Measurements from ENCODE around the gene RANBP3. TPM values are rescaled to one million over a fixed set of nuclear protein-coding genes. Genes with fewer than 3 reads are reported as not detected.

The RANBP3 gene
- total and polyA plus RNA-seq, 2 experiments from 2014 or later = 40.2 to 98.3 TPM

DNA sequence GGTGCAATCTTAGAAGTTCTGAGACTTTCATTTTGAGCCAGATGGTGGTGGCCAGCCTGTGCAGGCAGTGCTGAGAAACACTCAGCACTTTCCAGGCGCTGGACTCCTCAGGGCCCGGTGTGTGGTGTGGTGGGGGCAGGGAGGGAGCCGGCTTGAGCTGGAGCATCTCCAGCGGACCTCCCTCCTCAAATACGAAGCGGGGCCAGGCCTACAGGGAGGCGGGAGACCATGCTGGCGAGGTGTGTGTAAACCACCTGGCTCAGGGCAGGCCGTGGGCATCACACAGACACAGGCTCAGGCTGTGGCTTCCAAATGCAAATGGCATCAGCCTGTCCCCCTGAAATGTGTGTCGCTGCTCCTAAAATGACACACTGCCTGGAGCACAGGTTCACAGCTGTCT, 33.3 kb upstream of the RANBP3 start:
- no peaks in the 10 kb centered on the region for H3K4me1 ChIP-seq (ENCODE audit: insufficient read depth)
- H3K27ac Mint-ChIP-seq = no peak overlapping the region
- no peaks in the 10 kb centered on the region; the same call in 2 of the 3 replicates for H3K9me3 Mint-ChIP-seq
- H3K27me3 ChIP-seq (ENCODE audit: insufficient read depth) = no peaks in the 10 kb centered on the region
- no peak for TF ChIP-seq STAT1 (IDR thresholded peaks at IDR 0.05; ENCODE audit: unreplicated experiment)
- TF ChIP-seq NANOG (IDR thresholded peaks at IDR 0.05; ENCODE audit: borderline replicate concordance) = no peak
- no peak for TF ChIP-seq CREB1 (CRISPR knock-in tag; IDR thresholded peaks at IDR 0.05; ENCODE audit: low read depth)
- TF ChIP-seq EZH2 (IDR thresholded peaks at IDR 0.05; ENCODE audit: low read depth, unreplicated experiment) = no peak
- TF ChIP-seq, protein P1, sequence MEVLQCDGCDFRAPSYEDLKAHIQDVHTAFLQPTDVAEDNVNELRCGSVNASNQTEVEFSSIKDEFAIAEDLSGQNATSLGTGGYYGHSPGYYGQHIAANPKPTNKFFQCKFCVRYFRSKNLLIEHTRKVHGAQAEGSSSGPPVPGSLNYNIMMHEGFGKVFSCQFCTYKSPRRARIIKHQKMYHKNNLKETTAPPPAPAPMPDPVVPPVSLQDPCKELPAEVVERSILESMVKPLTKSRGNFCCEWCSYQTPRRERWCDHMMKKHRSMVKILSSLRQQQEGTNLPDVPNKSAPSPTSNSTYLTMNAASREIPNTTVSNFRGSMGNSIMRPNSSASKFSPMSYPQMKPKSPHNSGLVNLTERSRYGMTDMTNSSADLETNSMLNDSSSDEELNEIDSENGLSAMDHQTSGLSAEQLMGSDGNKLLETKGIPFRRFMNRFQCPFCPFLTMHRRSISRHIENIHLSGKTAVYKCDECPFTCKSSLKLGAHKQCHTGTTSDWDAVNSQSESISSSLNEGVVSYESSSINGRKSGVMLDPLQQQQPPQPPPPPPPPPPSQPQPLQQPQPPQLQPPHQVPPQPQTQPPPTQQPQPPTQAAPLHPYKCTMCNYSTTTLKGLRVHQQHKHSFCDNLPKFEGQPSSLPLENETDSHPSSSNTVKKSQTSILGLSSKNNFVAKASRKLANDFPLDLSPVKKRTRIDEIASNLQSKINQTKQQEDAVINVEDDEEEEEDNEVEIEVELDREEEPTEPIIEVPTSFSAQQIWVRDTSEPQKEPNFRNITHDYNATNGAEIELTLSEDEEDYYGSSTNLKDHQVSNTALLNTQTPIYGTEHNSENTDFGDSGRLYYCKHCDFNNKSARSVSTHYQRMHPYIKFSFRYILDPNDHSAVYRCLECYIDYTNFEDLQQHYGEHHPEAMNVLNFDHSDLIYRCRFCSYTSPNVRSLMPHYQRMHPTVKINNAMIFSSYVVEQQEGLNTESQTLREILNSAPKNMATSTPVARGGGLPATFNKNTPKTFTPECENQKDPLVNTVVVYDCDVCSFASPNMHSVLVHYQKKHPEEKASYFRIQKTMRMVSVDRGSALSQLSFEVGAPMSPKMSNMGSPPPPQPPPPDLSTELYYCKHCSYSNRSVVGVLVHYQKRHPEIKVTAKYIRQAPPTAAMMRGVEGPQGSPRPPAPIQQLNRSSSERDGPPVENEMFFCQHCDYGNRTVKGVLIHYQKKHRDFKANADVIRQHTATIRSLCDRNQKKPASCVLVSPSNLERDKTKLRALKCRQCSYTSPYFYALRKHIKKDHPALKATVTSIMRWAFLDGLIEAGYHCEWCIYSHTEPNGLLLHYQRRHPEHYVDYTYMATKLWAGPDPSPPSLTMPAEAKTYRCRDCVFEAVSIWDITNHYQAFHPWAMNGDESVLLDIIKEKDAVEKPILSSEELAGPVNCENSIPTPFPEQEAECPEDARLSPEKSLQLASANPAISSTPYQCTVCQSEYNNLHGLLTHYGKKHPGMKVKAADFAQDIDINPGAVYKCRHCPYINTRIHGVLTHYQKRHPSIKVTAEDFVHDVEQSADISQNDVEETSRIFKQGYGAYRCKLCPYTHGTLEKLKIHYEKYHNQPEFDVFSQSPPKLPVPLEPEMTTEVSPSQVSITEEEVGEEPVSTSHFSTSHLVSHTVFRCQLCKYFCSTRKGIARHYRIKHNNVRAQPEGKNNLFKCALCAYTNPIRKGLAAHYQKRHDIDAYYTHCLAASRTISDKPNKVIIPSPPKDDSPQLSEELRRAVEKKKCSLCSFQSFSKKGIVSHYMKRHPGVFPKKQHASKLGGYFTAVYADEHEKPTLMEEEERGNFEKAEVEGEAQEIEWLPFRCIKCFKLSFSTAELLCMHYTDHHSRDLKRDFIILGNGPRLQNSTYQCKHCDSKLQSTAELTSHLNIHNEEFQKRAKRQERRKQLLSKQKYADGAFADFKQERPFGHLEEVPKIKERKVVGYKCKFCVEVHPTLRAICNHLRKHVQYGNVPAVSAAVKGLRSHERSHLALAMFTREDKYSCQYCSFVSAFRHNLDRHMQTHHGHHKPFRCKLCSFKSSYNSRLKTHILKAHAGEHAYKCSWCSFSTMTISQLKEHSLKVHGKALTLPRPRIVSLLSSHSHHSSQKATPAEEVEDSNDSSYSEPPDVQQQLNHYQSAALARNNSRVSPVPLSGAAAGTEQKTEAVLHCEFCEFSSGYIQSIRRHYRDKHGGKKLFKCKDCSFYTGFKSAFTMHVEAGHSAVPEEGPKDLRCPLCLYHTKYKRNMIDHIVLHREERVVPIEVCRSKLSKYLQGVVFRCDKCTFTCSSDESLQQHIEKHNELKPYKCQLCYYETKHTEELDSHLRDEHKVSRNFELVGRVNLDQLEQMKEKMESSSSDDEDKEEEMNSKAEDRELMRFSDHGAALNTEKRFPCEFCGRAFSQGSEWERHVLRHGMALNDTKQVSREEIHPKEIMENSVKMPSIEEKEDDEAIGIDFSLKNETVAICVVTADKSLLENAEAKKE (CRISPR knock-in tag; IDR thresholded peaks at IDR 0.05) = no peak
- TF ChIP-seq ZNF331 (CRISPR knock-in tag; IDR thresholded peaks at IDR 0.05; ENCODE audit: low read depth) = no peak
- TF ChIP-seq JUNB (IDR thresholded peaks at IDR 0.05; ENCODE audit: unreplicated experiment) = no peak
- TF ChIP-seq, protein P2, sequence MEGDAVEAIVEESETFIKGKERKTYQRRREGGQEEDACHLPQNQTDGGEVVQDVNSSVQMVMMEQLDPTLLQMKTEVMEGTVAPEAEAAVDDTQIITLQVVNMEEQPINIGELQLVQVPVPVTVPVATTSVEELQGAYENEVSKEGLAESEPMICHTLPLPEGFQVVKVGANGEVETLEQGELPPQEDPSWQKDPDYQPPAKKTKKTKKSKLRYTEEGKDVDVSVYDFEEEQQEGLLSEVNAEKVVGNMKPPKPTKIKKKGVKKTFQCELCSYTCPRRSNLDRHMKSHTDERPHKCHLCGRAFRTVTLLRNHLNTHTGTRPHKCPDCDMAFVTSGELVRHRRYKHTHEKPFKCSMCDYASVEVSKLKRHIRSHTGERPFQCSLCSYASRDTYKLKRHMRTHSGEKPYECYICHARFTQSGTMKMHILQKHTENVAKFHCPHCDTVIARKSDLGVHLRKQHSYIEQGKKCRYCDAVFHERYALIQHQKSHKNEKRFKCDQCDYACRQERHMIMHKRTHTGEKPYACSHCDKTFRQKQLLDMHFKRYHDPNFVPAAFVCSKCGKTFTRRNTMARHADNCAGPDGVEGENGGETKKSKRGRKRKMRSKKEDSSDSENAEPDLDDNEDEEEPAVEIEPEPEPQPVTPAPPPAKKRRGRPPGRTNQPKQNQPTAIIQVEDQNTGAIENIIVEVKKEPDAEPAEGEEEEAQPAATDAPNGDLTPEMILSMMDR (conservative IDR thresholded peaks at IDR 0.05; ENCODE audit: low read depth in 2 of 2) = no peak
- TF ChIP-seq, protein P3, sequence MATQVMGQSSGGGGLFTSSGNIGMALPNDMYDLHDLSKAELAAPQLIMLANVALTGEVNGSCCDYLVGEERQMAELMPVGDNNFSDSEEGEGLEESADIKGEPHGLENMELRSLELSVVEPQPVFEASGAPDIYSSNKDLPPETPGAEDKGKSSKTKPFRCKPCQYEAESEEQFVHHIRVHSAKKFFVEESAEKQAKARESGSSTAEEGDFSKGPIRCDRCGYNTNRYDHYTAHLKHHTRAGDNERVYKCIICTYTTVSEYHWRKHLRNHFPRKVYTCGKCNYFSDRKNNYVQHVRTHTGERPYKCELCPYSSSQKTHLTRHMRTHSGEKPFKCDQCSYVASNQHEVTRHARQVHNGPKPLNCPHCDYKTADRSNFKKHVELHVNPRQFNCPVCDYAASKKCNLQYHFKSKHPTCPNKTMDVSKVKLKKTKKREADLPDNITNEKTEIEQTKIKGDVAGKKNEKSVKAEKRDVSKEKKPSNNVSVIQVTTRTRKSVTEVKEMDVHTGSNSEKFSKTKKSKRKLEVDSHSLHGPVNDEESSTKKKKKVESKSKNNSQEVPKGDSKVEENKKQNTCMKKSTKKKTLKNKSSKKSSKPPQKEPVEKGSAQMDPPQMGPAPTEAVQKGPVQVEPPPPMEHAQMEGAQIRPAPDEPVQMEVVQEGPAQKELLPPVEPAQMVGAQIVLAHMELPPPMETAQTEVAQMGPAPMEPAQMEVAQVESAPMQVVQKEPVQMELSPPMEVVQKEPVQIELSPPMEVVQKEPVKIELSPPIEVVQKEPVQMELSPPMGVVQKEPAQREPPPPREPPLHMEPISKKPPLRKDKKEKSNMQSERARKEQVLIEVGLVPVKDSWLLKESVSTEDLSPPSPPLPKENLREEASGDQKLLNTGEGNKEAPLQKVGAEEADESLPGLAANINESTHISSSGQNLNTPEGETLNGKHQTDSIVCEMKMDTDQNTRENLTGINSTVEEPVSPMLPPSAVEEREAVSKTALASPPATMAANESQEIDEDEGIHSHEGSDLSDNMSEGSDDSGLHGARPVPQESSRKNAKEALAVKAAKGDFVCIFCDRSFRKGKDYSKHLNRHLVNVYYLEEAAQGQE (IDR thresholded peaks at IDR 0.05; ENCODE audit: unreplicated experiment) = no peak
- TF ChIP-seq, protein P4, sequence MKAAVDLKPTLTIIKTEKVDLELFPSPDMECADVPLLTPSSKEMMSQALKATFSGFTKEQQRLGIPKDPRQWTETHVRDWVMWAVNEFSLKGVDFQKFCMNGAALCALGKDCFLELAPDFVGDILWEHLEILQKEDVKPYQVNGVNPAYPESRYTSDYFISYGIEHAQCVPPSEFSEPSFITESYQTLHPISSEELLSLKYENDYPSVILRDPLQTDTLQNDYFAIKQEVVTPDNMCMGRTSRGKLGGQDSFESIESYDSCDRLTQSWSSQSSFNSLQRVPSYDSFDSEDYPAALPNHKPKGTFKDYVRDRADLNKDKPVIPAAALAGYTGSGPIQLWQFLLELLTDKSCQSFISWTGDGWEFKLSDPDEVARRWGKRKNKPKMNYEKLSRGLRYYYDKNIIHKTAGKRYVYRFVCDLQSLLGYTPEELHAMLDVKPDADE (IDR thresholded peaks at IDR 0.05) = no peak
- TF ChIP-seq POLR2AphosphoS5 (IDR thresholded peaks at IDR 0.05; ENCODE audit: low read depth) = no peak
- TF ChIP-seq ZNF114 (CRISPR knock-in tag; IDR thresholded peaks at IDR 0.05) = no peak
- TF ChIP-seq EZH2phosphoT487 (IDR thresholded peaks at IDR 0.05; ENCODE audit: unreplicated experiment) = no peak
- no peak overlapping the region for H3K4me3 Mint-ChIP-seq
- H3K9me2 ChIP-seq (ENCODE audit: insufficient read depth) = no peaks in the 10 kb centered on the region
- no peaks in the 10 kb centered on the region for H4K20me1 ChIP-seq (replicated peaks; ENCODE audit: insufficient read depth)
- H3K36me3 ChIP-seq (ENCODE audit: insufficient read depth) = no peaks in the 10 kb centered on the region
- H3K36me3 Mint-ChIP-seq (ENCODE audit: low read depth) = no peaks in the 10 kb centered on the region
- no peaks in the 10 kb centered on the region for H3K4me1 Mint-ChIP-seq
- H3K79me2 ChIP-seq (replicated peaks; ENCODE audit: insufficient read depth) = no peaks in the 10 kb centered on the region
- H3K4me2 ChIP-seq = no peak overlapping the region
- H3K27ac ChIP-seq (ENCODE audit: low read depth) = no peak overlapping the region
- ATAC-seq (peak; percentile 45), DNase-seq (ENCODE audit: low spot score) (no peak)
- no peaks in the 10 kb centered on the region for H3F3A ChIP-seq (replicated peaks; ENCODE audit: low read depth)
- peaks cover 4% of the 10 kb centered on the region for H3K27me3 Mint-ChIP-seq (ENCODE audit: insufficient read depth, low read depth, poor library complexity)
- no peak overlapping the region for H2AFZ ChIP-seq
- H3K4me3 ChIP-seq = no peak overlapping the region
